Gastrocnemius medialis (tissue), 4 donors: ENCODE results near the gene TUB. TPM values are rescaled to one million over a fixed set of nuclear protein-coding genes. Genes with fewer than 3 reads are reported as not detected.

ENCODE experiments used
- ATAC-seq, 2 donors: fragments of 150-250 bp; one replicate each; pipeline ENCODE4 v1.9.1; 2016
- DNase-seq, 2 donors: peaks; one replicate each; pipeline ENCODE4 v3.0.0-alpha.2; 2019
- H3K27ac ChIP-seq, 4 donors: fragments of 200-600 bp; sonication (generic); 1 replicate in 1 of 4; 2 replicates in 3 of 4; pipeline ENCODE4 v1.5.1; 2016 to 2018; ENCODE audit warnings: mild to moderate bottlenecking in 2 of 4, moderate library complexity in 1 of 4
- H3K27me3 ChIP-seq, 3 donors: fragments of 200-600 bp; sonication (generic) in 2 of 3; 1 replicate in 1 of 3; 2 replicates in 2 of 3; pipeline versions ENCODE4 v1.5.1 to v1.6.0; 2016 to 2019; ENCODE audit warnings: mild to moderate bottlenecking in 1 of 3, moderate library complexity in 1 of 3
- H3K36me3 ChIP-seq, 2 donors: fragments of 200-600 bp; sonication (generic) in 1 of 2; one replicate each; pipeline ENCODE4 v1.5.1; 2017 to 2018
- H3K4me1 ChIP-seq, 2 donors: fragments of 200-600 bp; sonication (generic) in 1 of 2; one replicate each; pipeline ENCODE4 v1.5.1; 2016 to 2017; ENCODE audit warnings: mild to moderate bottlenecking in 2 of 2
- H3K4me3 ChIP-seq, 4 donors: fragments of 200-600 bp; sonication (generic) in 3 of 4; 1 replicate in 1 of 4; 2 replicates in 3 of 4; pipeline ENCODE4 v1.5.1; 2016 to 2019; ENCODE audit warnings: mild to moderate bottlenecking in 2 of 4
- H3K9me3 ChIP-seq, 3 donors: fragments of 200-600 bp; sonication (generic) in 2 of 3; 1 replicate in 1 of 3; 2 replicates in 2 of 3; pipeline ENCODE4 v1.5.1; 2016 to 2019
- CTCF ChIP-seq, 5 experiments: fragments of 450-650 bp in 3 of 5; fragments of 200-600 bp in 2 of 5; sonication (generic) in 2 of 5; IDR thresholded peaks in 4 of 5; conservative IDR thresholded peaks in 1 of 5; 1 replicate in 4 of 5; 2 replicates in 1 of 5; pipeline ENCODE4 v1.5.1; 2016 to 2019; ENCODE audit warnings: antibody characterized with exemption in 5 of 5, mild to moderate bottlenecking in 3 of 5, moderate library complexity in 3 of 5
- POLR2A ChIP-seq, 2 donors: fragments of 450-650 bp; IDR thresholded peaks; one replicate each; pipeline ENCODE4 v1.6.1; 2017; ENCODE audit warnings: antibody characterized with exemption in 2 of 2, mild to moderate bottlenecking in 2 of 2, moderate library complexity in 2 of 2
- in situ Hi-C, 4 donors: fragments of 200-750 bp; cut with MboI; loops; one replicate each; pipeline versions ENCODE4 v1.15.0 to v1.8.0; 2017; ENCODE audit warnings: low sequenced_read_pairs in 4 of 4
- intact Hi-C: fragments of 100-400 bp; cut with DNase I; formaldehyde crosslinking; loops from one replicate; pipeline ENCODE4 v1.15.1; 2023; ENCODE audit warnings: low total_unique reads
- total RNA-seq, 4 donors: library from RNA; depleted of rRNA; stranded (reverse); fragments of >200 nt; gene quantifications; one replicate each; pipeline versions ENCODE4 v1.1.0 to v1.2.3, GENCODE V29; 2016

The TUB gene
- total RNA-seq, 4 donors from 2014 or later = 0.71 to 1.2 (median 1.1) TPM

DNA sequence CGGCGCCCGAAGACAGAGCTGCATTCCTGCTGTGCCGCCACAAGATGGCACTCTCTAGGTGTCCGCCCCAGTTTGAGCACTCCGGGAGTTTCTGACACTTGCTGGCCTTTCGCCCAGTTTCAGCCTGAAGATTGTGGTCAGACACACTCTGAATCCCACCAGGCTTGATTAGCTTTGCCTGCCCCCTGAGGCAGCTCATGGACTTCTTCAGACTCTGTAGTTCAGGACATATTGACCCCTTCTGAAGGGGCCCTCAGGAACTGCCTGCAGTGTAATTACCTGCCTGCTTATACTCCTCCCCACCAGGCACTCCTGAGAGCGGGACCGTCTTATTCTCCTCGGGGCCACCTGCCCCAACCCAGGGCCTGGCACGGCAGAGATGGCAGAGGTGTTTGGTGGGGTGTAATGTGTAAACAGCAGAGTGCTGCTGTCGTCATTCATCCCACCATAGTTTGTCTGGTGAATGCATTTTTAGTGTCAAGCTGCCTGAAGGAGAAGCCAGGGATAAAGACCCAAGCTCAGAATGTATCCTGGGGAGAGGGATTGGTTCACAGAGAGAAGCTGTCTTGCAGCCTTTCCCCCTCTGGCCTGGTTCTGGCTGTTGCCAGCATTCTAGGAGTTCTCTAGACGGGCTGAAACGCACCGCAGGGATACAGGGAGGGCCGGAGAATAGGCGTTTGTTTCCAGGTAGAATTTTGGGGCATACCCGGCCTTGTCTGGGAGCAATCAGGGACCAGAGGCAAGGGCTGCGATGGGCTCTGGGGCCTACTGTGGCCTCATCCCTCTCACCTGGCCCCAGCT is 47.5 kb upstream of the TUB start:
- intact Hi-C loops (loop anchor here (1.0 kb wide), 2 partner anchors 37 to 66 kb away; no protein-coding TSS in a partner anchor), in situ Hi-C loops (loop anchor here in 3 of 4 donors (10.0 kb wide), 2 partner anchors 61 to 71 kb away; no protein-coding TSS in a partner anchor)
- Histone ChIP-seq H3K4me1 (no peaks in the 10 kb centered on the region), H3K9me3 (no peaks in the 10 kb centered on the region), H3K27me3 (no peaks in the 10 kb centered on the region), H3K36me3 (no peaks in the 10 kb centered on the region), H3K4me3 (no peak overlapping the region), H3K27ac (no peak overlapping the region)
- ATAC-seq = peak; percentile 79 to 90
- DNase-seq = peak; percentile 40 to 66
- TF ChIP-seq POLR2A (IDR thresholded peaks at IDR 0.05) (no peak), CTCF (IDR thresholded peaks at IDR 0.05 in 4 of 5, conservative IDR thresholded peaks at IDR 0.05 in 1 of 5) (peak; percentile 77 to 91 (median 87))

DNA sequence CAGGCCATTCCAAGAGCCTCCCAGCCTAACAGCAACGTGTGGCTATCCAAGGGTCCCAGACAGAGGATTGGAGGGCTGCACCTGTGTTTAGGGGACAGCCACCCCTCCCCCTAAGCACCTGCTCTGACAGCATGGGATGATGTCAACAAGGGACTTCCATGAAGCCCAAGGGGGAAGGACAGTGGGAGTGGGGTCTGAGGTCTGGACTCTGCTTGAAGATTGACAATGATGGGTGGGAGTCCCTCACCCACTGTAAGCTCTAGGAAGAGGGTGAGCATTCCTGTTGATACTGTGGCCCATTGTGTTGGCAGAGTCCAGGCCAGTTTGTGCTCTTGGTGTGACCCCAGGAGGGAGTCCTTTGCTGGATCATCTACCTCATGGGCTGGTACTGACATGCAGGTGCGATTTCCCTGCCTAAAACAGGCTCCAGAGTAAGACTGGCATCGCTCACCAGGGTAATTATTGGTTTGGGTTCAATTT is 46.9 kb upstream of the TUB start:
- H3K4me1 ChIP-seq = no peaks in the 10 kb centered on the region
- in situ Hi-C loops (loop anchor here in 3 of 4 donors (10.0 kb wide), 2 partner anchors 61 to 71 kb away; no protein-coding TSS in a partner anchor), intact Hi-C loops (no loop called here)
- no peak for DNase-seq
- H3K36me3 ChIP-seq = no peaks in the 10 kb centered on the region
- H3K9me3 ChIP-seq = no peaks in the 10 kb centered on the region
- no peak overlapping the region for H3K27ac ChIP-seq
- no peaks in the 10 kb centered on the region for H3K27me3 ChIP-seq
- TF ChIP-seq POLR2A (IDR thresholded peaks at IDR 0.05) = no peak
- no peak for TF ChIP-seq CTCF (IDR thresholded peaks at IDR 0.05 in 4 of 5, conservative IDR thresholded peaks at IDR 0.05 in 1 of 5)
- no peak for ATAC-seq
- H3K4me3 ChIP-seq = no peak overlapping the region

DNA sequence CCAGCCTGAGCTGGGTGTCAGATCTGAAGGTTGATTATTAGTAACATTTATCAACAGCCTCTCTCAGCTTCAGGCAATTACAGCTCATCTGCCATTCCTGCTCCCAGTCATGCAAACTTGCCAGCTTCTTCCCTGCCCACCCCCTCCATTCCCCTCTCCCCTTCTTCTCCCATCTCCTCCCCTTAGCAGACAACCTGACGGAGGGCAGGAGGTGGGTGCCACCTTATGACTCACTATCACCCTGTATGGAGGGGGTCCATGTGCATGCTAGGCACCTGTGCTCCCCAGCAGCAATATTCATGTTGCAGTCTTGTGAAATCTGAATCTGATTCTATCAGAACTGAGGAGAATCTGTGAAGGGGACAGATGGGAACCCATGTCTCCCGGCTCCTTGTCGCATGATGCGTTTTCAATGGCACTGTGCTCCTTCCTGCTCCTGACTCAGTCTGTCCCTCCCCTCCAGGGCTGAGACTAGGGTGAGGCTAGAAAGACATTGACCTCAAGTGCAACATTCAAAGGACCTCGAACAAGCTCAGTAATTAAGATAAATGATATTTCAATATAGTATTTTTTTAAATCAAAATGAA is 46.3 kb upstream of the TUB start:
- Histone ChIP-seq H3K4me1 (no peaks in the 10 kb centered on the region), H3K27ac (no peak overlapping the region), H3K27me3 (no peaks in the 10 kb centered on the region), H3K4me3 (no peak overlapping the region), H3K36me3 (no peaks in the 10 kb centered on the region), H3K9me3 (no peaks in the 10 kb centered on the region)
- ATAC-seq (no peak), DNase-seq (no peak)
- no peak for TF ChIP-seq POLR2A (IDR thresholded peaks at IDR 0.05)
- TF ChIP-seq CTCF (IDR thresholded peaks at IDR 0.05 in 4 of 5, conservative IDR thresholded peaks at IDR 0.05 in 1 of 5) = no peak
- in situ Hi-C loops (loop anchor here (5.0 to 10.0 kb wide), 3 partner anchors 60 to 70 kb away; no protein-coding TSS in a partner anchor), intact Hi-C loops (no loop called here)

- H3K27ac ChIP-seq = no peak overlapping the region
- TF ChIP-seq POLR2A (IDR thresholded peaks at IDR 0.05) = no peak
- TF ChIP-seq CTCF (IDR thresholded peaks at IDR 0.05 in 4 of 5, conservative IDR thresholded peaks at IDR 0.05 in 1 of 5) = no peak
- H3K9me3 ChIP-seq = no peaks in the 10 kb centered on the region
- in situ Hi-C loops (loop anchor here (5.0 to 10.0 kb wide), 3 partner anchors 59 to 69 kb away; no protein-coding TSS in a partner anchor), intact Hi-C loops (no loop called here)
- H3K4me1 ChIP-seq = no peaks in the 10 kb centered on the region
- H3K4me3 ChIP-seq = no peak overlapping the region
- no peaks in the 10 kb centered on the region for H3K27me3 ChIP-seq
- H3K36me3 ChIP-seq = no peaks in the 10 kb centered on the region
- no peak for ATAC-seq
- no peak for DNase-seq
These were observed 45.7 kb upstream of the TUB start for GRCh38 chr11:8035200-8035855.
